Measurements from ENCODE around the gene PPP1R27. TPM values are rescaled to one million over a fixed set of nuclear protein-coding genes. Genes with fewer than 3 reads are reported as not detected.

PPP1R27 gene
- total RNA-seq, 1 experiment from 2014 or later = not detected

DNA sequence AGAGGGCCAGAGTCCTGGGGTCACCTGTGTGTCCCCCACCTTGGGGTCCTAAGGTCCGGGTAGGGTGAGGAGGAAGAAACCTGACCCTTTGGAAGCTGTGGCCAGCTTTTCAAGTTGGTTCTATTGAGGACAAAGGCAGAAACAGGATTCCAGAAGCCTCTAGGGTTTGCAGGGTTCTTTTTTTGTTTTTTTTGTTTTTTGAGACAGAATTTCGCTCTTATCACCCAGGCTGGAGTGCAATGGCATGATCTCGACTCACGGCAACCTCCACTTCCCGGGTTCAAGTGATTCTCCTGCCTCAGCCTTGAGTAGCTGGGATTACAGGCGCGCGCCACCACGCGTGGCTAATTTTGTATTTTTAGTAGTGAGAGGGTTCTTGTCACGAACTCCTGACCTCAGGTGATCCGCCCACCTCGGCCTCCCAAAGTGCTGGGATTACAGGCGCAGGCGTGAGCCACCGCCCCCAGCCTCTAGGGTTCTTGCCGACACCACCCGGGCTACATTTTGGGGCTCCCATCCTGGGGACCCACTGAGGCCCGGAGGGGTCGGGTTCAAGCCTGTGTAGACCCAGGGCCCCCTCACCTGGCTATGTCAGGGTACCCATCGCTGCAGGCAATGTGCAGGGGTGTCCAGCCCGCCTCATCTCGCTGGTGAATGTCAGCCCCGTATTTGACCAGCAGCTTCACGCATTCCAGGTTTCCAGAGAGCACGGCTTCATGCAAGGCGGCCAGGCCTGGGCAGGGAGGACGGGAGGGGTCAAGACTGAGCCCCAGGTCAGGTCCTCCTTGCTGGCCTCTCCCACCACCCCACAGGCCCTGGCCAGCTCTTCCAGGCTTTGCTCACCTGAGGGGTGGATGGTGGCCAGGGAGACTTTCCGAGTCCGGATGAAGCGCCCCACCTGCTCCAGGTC lies 674 bp downstream of the PPP1R27 start:
- H3K36me3 ChIP-seq = 0 out of 2 replicates have a peak, but pooled peaks cover 4% of the 10 kb centered on the region
- no peaks in the 10 kb centered on the region for H3K9me3 ChIP-seq
- H3K27me3 ChIP-seq = no peaks in the 10 kb centered on the region
- peak overlapping the region; percentile 99 for H3K4me3 ChIP-seq
- DNase-seq = no peak

DNA sequence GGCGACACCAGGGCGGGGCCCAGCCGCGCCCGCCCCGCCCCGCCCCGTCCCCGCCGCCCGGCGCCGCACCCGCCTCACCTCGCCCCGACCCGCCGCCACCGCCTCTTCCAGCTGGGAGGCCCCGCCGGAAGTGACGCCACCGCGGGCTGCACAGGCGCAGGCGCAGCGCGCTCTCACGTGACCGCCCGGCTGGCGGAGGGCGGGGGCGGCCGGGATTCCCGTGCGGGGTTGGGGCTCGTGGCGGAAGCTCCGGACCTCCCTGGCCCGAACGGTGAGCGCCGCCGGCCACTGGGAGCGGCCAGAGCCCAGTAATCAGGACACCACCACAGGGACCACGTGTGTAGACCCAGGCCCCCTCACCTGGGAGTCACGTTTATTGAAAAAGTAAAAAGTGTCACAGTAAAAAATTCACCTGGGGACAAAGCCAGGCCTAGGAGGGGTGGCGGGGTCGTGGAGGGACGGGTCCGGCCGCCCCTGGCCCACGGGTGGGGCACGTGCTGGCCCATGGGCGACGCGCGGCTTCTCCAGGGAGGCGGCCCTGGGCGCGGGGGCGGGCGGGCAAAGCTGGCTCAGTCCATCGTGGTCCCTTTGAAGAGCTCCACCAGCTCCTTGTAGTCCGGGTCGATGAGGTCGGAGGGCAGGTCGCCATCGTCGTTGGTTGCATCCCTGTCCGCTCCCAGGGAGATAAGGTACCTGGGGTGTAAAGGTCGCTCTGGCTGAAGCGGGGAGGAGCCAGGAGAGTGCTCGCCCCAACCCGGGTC lies 1.5 kb downstream of the PPP1R27 start, which contains the start of gene MCRIP1:
Gene MCRIP1, minus strand, starts transcription at position 132 of the 761 bp plus-strand sequence. CDS start 8,785 bp downstream, outside the sequence.
- Histone ChIP-seq H3K4me3 (peak within 1 kb of the TSS; percentile 99), H3K36me3 (0 out of 2 replicates have a peak, but pooled peaks cover 4% of the 10 kb centered on the region), H3K9me3 (no peaks in the 10 kb centered on the region), H3K27me3 (no peaks in the 10 kb centered on the region)
- DNase-seq = peak; percentile 98

- no peak for DNase-seq
These were observed 2.2 kb downstream of the PPP1R27 start for GRCh38 chr17:81832608-81833159.

DNA sequence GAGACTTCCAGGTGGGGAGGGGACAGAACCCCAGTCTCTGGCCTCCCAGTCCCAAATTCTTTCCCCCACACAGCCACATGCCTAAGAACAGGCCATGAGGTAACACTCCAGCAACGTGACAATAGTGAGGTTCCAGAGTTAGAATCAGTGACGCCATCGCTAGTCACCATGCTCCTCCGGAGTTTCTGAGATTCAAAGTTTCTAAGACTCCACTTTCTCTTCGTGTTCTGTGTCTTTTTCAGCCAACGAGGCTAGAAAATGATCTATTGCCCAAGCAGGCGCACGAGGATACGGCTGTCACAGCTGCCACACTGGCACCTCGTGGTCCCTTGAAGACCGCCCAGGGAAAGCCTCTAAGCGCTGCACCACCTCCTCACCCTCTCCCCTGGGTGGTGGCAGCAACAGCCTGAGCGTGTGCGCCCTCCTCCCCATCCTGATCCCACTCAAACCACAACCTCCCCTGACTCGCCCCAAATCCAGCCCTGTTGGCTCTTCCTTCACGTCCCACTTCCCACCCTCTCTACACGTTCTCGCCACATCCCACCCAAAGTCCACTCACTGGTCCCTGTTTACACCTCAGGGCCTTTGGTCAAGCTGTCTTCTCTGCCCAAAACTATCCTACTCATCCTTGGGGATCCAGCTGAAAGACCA lies 2.8 kb downstream of the PPP1R27 start:
- Histone ChIP-seq H3K36me3 (0 out of 2 replicates have a peak, but pooled peaks cover 4% of the 10 kb centered on the region), H3K9me3 (no peaks in the 10 kb centered on the region), H3K4me3 (peak overlapping the region; percentile 73), H3K27me3 (no peaks in the 10 kb centered on the region)
- no peak for DNase-seq

More at GRCh38 chr17:81832608-81833159, 2.2 kb downstream of the PPP1R27 start:
- Histone ChIP-seq H3K4me3 (peak overlapping the region; percentile 73), H3K9me3 (no peaks in the 10 kb centered on the region), H3K36me3 (0 out of 2 replicates have a peak, but pooled peaks cover 4% of the 10 kb centered on the region), H3K27me3 (no peaks in the 10 kb centered on the region)

DNA sequence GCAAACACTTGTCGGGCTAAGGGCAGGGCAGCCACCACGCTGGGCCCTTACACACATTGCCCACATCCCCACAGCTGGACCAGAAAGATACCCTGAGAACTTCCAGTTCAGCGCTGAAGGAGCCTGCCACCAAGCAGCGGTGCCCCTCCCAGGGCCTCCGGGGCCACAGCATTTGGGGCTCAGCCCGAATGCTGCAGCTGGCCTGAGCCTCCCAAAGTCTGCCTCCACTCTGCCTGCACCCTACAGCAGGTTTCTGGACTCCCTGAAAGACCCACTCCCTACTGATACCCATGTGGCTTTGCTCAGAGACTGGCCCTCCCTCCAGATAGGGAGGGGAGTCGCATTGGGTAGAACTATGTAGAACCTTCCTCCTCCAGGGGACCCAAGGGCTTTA lies 3.3 kb downstream of the PPP1R27 start:
- no peaks in the 10 kb centered on the region for H3K9me3 ChIP-seq
- H3K27me3 ChIP-seq = no peaks in the 10 kb centered on the region
- DNase-seq = no peak
- H3K4me3 ChIP-seq = no peak overlapping the region
- 0 out of 2 replicates have a peak, but pooled peaks cover 4% of the 10 kb centered on the region for H3K36me3 ChIP-seq

DNA sequence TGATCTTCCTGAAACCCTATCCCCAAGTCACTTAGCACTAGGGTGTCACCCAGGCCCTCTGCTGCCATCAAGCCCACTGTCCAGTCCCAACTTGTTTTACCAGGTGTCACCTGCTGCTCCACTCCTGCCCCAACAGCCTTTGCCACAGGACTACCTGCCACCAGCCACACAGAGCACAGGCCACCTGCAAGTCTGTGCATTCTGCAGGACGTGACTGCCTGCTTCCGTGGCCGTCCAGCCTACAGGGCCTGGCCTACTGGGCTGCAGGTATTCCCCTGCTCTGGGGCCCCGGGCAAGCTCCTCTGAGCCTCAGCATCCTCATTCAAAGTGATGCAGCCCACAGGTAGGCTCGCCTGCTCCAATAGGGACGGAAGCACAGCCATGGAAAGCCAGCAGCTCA lies 5.0 kb downstream of the PPP1R27 start:
- H3K4me3 ChIP-seq = no peak overlapping the region
- H3K36me3 ChIP-seq = 0 out of 2 replicates have a peak, but pooled peaks cover 4% of the 10 kb centered on the region
- H3K27me3 ChIP-seq = no peaks in the 10 kb centered on the region
- DNase-seq = no peak
- H3K9me3 ChIP-seq = no peaks in the 10 kb centered on the region

GRCh38 chr17:81828656-81829055 lies 6.2 kb downstream of the PPP1R27 start:
- Histone ChIP-seq H3K4me3 (no peak overlapping the region), H3K9me3 (no peaks in the 10 kb centered on the region), H3K36me3 (0 out of 2 replicates have a peak, but pooled peaks cover 2% of the 10 kb centered on the region), H3K27me3 (no peaks in the 10 kb centered on the region)
- no peak for DNase-seq

- H3K36me3 ChIP-seq = no peaks in the 10 kb centered on the region
- DNase-seq = no peak
- no peaks in the 10 kb centered on the region for H3K27me3 ChIP-seq
- no peak overlapping the region for H3K4me3 ChIP-seq
- H3K9me3 ChIP-seq = no peaks in the 10 kb centered on the region
These were observed 8.9 kb downstream of the PPP1R27 start for GRCh38 chr17:81825841-81826466.

DNA sequence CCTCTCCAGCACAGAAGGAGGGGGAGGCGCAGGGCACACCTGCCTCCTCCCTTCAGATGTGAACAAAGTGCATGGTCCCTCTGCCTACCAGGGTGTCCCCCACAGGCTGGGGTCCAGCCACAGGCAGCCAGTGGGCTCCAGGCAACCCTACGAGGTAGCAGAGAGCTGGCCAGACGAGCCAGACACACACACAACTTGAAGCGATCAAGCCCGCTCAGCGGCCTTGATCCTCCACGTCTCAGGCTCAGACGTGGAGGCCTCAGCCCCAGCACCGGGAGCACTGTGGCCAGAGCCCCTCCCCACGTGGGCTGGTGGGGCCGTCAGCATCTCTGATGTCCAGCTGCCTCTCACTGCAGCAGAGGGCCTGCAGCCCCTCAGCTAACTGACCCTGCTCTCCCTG lies 10.3 kb downstream of the PPP1R27 start:
- Histone ChIP-seq H3K4me3 (no peak overlapping the region), H3K27me3 (no peaks in the 10 kb centered on the region), H3K9me3 (no peaks in the 10 kb centered on the region), H3K36me3 (no peaks in the 10 kb centered on the region)
- DNase-seq = no peak

- no peak overlapping the region for H3K4me3 ChIP-seq
- H3K36me3 ChIP-seq = no peaks in the 10 kb centered on the region
- H3K9me3 ChIP-seq = no peaks in the 10 kb centered on the region
- DNase-seq = no peak
- no peaks in the 10 kb centered on the region for H3K27me3 ChIP-seq
These were observed 10.9 kb downstream of the PPP1R27 start for GRCh38 chr17:81823820-81824550.

DNA sequence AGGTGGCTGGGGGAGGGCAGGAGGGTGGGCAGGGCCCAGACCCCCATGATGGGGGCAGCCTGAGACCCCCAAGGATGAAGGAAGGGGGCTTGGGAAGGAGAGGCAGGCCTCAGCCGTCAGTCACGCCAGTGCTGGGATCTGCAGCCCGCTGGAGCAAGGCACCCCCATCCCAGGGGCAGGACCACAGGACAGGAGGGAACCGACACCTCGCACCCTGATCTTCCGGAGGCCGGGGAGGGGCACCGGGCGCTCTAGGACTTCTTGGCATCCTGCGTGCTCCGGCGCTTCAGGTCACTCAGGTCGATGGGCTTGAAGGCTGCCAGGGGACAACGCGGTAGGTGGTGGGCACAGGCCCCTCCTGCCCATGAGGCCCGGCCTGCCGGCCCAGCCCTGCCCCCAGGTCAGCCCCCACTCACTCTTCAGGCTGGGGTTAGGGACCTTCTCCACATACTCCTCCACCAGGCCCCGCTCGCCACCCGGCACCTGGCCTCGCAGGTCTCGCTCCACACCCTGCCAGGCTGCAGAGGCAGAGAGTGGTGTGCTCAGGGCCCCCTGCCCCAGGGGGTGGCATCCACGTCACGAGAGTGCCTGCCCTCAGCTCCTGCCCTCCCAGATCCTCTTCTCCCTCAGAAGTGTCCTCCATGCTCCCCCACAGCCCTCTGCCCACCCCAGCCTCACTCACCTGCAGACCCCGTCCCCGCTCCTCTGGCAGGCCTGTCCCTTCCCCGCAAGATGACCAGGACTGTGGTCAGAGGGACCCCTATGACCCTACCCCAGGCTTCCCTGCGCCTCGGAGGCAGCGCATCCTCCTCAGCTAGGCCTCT lies 11.6 kb downstream of the PPP1R27 start:
- no peaks in the 10 kb centered on the region for H3K27me3 ChIP-seq

DNA sequence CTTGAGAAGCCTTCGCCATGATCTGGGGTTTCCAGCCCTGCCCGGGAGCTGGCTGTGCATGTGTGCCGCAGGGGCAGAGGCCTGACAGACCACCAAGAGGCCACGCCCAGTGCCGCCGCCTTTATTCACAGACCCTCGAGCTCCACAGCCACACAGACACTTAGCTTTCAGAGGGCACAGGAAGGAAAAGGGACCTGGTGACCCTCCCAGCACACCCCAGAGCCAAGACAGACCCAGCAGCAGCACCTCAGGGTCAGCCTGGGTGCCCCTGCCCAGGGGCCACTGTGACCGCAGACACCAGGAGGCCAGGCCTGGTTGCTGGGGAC lies 12.6 kb downstream of the PPP1R27 start:
- Histone ChIP-seq H3K36me3 (no peaks in the 10 kb centered on the region), H3K4me3 (no peak overlapping the region), H3K27me3 (no peaks in the 10 kb centered on the region), H3K9me3 (no peaks in the 10 kb centered on the region)
- no peak for DNase-seq

More for the DNA sequence above, 11.6 kb downstream of the PPP1R27 start:
- Histone ChIP-seq H3K4me3 (no peak overlapping the region), H3K9me3 (no peaks in the 10 kb centered on the region), H3K36me3 (no peaks in the 10 kb centered on the region)
- DNase-seq = no peak

DNA sequence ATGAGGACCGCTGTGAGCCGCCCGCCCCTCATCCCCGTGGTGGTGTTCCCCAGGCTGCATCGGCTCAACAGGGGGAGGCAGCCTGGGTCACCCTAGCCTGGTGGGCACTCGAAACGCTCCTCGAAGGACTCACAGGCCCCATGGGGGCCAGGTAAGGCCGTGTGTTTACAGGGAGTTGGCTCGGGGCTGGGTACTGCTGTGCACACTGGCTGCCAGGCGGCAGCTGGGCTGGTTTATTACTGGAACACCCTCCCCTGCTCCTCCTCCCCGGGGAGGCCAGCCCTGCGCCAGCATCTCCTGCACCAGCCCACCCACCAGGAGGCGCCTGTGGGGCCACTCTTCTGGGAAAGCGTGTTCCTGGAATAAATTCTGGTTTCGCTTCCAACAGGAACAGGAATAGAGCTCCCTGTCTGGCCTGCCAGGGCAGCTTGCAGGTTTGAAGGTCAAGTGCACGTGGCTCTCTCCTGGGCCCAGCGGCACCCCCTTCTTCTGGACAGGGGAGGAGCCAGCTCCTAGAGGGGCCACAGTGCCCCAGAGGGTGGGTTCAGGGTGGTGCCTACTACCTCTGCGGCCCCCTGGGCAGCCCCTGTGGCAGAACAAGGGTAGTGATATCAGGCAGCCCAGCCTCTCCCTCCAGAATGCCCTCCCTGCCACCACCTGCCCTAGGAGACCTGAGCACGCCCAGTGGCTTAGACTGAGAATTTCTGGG lies 13.1 kb downstream of the PPP1R27 start:
- Histone ChIP-seq H3K9me3 (no peaks in the 10 kb centered on the region), H3K4me3 (no peak overlapping the region), H3K36me3 (no peaks in the 10 kb centered on the region), H3K27me3 (no peaks in the 10 kb centered on the region)
- peak; percentile 73 for DNase-seq

- Histone ChIP-seq H3K4me3 (no peak overlapping the region), H3K27me3 (no peaks in the 10 kb centered on the region), H3K9me3 (no peaks in the 10 kb centered on the region), H3K36me3 (no peaks in the 10 kb centered on the region)
- DNase-seq = no peak
These were observed 13.7 kb downstream of the PPP1R27 start for GRCh38 chr17:81821147-81821546.
